GM15510 (cell line): Measurements from ENCODE around the gene TRIM68.

Experiments
- POLR2A ChIP-seq: IDR thresholded peaks from 3 replicates; pipeline ENCODE4 v1.6.1; 2011; ENCODE audit warnings: borderline replicate concordance; ENCODE audit not compliant: insufficient read length; ENCODE audit errors: extremely low read depth

Gene TRIM68, protein sequence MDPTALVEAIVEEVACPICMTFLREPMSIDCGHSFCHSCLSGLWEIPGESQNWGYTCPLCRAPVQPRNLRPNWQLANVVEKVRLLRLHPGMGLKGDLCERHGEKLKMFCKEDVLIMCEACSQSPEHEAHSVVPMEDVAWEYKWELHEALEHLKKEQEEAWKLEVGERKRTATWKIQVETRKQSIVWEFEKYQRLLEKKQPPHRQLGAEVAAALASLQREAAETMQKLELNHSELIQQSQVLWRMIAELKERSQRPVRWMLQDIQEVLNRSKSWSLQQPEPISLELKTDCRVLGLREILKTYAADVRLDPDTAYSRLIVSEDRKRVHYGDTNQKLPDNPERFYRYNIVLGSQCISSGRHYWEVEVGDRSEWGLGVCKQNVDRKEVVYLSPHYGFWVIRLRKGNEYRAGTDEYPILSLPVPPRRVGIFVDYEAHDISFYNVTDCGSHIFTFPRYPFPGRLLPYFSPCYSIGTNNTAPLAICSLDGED

DNA sequence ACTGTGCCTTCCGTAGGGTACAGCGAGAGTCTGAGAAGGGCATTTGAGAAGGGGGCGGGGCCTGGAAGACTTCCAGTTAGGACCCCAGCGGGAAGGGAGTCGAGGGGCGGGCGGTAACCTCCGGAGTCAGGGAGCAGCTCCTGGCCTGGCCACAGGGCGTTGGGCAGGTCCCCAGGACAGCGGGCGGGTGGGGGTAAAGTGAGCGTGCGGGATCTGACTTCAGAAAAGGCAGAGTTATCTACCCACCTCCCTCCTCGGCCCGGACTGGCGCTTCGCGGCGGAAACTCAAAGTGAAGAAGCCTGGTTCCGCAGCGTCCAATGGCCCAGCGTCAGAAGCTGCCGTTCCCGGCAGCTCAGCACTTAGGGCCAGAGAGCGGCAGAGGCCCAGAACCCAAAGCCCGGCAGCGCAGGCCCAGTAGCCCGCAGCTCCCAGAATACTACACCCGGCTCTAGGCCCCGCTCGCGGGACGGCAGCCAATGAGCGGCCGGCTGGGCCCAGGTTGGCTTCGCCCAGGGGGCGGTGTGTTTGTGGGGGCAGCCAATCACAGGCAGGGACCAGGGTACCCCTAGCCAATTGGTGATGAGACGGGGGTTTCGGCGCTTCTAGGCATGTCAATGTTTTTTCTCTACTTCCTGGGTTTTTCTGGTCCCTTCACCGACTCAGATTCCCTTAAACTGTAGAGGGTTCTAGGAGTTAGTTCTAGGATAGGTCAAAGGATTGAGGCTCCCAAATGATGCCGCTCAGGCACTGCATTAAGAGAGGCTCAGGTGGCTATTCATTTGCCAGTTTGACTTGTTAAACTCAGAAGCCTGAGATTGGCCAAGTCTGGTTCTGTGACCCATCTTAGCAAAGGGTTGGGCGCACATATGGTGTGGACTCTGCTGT lies at the start of gene TRIM68:
Gene TRIM68 (minus strand): TSS at position 451 of the 886 bp plus-strand sequence. CDS start 2,727 bp downstream, outside the sequence.
- TF ChIP-seq POLR2A: peak; percentile 84

DNA sequence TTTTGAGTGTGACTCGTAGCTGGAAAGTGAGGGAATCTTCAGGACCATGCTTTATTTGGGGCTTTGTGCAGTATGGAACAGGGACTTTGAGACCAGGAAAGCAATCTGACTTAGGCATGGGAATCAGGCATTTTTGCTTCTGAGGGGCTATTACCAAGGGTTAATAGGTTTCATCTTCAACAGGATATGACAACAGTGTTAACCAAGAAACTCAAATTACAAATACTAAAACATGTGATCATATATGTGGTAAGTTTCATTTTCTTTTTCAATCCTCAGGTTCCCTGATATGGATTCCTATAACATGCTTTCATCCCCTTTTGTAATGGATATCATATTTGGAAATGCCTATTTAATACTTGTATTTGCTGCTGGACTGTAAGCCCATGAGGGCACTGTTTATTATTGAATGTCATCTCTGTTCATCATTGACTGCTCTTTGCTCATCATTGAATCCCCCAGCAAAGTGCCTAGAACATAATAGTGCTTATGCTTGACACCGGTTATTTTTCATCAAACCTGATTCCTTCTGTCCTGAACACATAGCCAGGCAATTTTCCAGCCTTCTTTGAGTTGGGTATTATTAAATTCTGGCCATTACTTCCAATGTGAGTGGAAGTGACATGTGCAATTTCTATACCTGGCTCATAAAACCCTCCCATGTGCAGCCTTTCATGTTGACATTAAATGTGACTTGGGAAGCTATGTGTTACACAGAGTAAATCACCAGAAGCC lies 46.8 kb upstream of the TRIM68 start:
- no peak for TF ChIP-seq POLR2A

DNA sequence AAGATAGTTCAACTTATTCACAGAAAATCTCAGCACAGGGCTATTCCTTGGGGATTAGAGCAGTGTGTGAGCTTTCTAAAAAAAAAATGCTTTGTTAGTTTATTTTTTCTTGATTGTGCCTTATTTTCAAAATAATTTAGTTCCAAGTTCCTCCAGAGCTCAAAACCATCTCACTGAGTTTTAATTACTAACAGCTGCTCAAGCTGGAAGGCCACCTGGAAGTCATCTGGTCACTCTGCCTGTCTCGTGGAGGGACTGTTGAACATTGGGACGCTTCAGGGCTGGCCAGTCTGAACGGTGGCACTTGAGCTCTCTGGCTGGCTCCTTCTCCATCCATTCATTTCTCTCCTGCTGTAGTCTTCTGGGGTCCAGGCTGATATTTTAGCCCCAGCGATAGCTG lies 39.7 kb upstream of the TRIM68 start:
- no peak for TF ChIP-seq POLR2A

DNA sequence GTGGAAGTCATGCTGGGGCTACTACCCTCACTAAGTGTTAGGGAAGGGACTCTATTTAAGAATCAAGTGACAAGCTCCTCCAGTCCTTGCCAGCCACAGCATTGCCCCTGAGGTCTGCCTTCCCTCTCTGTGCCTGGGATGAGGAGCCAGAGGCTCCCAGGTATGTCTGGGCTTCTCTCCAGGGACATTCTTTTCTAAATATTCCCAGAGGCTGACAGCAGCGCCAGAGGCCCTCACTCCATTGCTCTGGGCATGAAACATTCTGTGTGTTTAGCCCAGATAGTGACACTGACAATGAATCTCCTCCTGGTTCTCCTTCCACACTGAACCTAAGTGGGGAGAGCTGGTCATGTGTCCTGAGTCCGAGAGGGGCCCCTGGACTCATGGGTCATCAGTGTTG lies 37.9 kb upstream of the TRIM68 start:
- TF ChIP-seq POLR2A: no peak

DNA sequence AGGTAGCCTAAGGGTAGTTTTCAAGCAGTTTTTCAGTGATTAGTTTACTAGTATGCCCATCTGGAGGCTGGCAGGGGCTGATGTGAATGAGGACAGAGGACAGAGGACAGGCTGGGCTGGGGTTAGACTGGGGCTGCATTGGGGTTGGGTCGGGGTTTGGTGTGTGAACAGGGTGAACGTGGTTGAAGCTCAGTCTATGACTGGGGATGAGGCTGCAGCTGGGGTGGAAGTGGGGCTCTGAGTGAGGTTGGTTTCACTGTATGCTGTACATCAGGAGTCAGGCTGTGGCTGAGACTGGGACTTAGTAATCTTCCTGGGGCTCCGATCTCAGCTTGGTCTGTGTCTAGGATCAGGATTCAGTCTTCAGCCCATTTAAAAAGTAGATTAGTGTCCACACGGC lies 36.2 kb upstream of the TRIM68 start:
- no peak for TF ChIP-seq POLR2A

DNA sequence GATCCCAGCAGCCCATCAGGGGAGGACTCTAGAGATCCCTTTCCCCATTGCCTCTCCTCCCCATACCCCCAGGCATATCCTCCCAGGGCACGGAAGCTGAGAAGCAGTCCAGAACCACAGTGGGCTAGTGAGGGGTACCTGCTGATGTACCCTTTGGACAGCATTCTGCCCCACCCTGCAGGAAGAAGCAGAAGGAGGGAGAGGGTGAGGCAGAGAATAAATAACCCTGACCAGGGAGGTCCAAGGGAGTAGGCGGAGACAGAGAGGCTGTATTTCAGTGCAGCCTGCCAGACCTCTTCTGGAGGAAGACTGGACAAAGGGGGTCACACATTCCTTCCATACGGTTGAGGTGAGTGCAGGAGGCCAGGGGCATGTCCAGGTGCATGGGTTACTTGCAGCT lies 35.7 kb upstream of the TRIM68 start, which contains the start of gene OR51E1:
Gene OR51E1 (plus strand): TSS at position 301 of the 400 bp plus-strand sequence. CDS start 8,545 bp downstream, outside the sequence.
- TF ChIP-seq POLR2A: no peak

DNA sequence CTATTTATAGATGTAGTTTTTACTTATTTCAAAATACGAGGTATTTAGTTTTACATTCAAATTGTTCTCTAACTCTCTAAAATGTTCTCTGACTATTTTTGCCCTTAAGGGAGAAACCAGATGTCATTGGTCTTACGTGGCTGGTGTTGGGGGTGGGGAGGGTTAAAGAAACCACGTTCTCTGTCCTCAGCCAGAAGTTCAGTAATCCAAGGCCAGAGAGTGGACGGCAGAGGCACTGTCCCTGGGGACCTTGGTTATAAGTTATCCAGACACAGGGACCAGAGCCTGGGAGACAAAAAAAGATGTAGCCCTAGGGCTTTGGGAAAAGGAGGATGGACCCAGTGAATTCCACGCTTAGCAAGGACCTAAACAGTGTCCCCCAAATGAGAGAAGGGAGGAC lies 35.0 kb upstream of the TRIM68 start:
- no peak for TF ChIP-seq POLR2A

DNA sequence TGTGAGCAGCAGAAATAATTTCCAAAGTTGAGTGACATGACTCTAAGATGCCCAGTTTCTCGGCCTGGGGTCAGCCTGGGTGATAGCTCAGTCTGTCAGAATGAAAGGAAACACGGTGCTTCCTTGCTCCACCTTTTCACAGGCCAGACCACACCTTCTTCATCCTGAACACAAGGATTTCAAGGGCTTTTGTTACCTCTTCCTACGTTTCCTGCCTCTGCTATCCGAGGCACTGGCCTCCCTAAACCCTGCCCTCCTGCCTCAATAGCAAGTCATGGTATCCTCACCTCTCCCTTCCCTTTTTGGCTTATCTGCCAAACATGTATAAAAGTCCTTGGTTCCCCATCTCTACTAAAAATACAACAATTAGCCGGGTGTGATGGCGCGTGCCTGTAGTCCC lies 34.0 kb upstream of the TRIM68 start:
- no peak for TF ChIP-seq POLR2A

DNA sequence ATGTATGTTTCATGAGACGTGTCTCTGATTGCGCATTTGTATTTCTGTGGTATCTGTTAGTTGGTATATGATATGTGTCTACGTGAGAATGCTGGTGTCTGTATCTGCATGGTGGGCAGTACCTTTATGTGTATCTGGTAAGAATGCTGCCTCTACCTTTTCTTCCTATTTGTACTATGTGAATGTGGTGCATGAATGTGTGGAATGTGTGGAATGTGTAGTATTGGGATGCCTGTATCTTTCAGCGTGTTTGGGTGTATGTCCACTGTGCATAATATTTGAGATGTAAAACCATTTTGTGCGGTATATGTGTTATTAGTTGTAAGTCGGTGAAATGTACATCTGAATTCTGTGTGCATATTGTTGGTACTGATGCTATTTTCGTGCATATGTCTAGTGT lies 33.5 kb upstream of the TRIM68 start:
- TF ChIP-seq POLR2A: no peak

DNA sequence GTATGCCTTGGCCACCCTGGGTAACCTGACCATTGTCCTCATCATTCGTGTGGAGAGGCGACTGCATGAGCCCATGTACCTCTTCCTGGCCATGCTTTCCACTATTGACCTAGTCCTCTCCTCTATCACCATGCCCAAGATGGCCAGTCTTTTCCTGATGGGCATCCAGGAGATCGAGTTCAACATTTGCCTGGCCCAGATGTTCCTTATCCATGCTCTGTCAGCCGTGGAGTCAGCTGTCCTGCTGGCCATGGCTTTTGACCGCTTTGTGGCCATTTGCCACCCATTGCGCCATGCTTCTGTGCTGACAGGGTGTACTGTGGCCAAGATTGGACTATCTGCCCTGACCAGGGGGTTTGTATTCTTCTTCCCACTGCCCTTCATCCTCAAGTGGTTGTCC lies 31.9 kb upstream of the TRIM68 start:
- TF ChIP-seq POLR2A: no peak

DNA sequence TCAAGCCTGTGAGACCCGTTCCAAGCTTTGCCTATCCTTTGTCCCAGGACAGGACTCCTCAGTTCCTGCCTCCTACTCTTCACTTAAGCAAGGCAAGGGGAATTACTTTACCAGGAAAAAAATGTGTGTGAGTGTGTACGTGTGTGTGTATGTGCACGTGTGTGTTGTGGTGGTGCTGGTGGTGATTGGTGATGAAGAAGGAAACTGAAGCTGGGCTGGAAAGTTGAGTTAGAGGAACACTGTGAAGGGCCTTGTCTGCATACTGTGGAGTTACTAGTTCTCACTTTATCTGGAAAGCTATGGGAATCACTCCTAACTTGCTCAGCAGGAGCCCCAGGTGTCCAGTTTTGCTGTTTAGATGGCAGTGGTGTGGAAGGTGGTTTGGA lies 29.6 kb upstream of the TRIM68 start:
- TF ChIP-seq POLR2A: no peak

DNA sequence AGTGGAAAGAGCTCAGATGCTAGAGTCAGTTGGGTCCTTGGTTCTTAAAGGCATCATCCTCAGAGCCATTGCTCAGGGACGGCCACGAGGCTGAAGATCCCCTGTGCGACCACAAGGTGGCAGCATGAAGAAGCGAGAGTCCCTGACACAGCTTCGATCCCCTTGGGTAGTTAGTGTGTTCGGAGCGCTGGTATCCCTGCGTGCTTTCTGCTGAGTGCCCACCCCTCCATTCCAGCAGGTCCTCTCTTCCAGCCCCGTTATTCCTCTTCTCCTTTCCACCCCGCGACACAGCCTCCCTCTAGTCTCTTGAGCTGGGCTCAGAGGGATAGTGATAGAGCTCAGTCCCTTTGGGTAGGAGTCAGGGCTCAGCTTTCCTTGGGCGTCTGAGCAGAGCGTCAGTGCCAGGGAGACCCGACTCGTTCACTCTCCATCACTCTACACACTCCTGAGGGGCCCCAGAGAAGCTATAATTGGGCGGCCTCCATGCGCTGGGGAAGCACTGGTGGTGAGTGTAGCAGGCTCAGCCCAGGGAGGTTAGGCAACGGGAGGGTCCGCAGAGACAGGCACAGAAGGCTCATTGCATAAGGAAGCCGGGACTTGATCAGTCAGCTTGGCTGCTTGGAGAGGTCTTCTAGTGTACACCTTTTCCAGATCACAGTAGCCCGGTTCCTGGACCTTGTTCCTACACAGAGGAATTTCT lies 29.1 kb upstream of the TRIM68 start, which contains the start of gene OR51D1:
Gene OR51D1 (plus strand): TSS at position 516 of the 700 bp plus-strand sequence. CDS start 2,314 bp downstream, outside the sequence.
- no peak for TF ChIP-seq POLR2A

DNA sequence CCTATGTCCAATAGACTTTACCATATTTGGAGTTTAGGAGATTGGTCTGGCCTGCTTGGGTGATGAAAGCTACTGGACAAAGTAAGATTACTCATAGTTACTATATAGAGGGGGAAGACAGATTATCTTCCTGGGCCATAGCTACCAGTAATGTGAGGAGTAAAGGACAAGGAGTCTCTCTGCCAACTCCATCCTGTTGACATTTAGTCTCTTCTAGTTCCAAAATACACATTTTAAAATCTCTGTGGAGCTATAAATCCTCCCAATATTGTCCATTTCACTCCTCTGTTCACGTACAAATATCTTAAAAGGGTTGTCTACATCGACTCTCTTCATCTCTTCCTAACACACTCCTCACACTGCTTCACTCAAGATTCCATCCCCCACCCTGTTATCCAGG lies 28.1 kb upstream of the TRIM68 start:
- no peak for TF ChIP-seq POLR2A
